ENCODE results near the gene OSBPL6.

DNA sequence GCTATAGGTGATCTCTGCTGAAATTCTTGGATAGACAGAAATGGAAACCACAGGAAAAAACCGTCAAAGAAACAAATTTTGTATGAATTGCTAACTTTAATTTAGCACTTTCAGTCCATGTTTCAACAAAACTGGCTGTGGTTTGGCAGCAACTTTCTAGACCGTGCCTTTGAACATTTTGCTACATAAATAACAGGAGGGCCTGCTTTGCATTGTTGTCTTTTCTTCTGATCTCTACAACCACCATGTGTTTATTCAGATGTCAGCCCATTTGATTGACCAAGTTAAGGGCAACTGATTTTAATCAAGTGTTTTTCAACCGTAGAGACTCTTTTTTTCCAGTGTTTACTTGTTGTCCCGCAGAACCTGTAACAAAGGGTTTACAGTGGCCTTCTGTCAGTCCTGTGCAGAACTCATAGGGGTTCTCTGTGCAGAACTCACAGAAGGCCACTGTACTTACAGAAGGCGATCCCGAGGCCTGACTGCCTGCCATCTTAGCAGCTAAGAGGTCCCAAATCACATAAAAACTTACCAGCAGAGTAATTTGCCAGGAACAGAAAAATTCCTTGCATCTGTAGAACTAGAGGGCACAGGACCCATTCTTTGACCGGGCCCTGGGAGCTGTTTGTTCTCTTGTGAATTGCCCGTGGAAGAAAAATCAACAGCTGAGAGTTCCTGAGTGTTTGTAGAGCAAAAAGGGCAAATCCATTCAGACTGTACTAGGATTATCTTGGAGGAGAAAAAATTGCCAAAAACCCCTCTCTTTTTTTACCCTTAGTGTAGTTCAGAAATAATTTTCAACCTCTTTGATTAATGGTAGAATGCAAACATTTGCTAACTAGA, 136.1 kb downstream of the OSBPL6 start:
- TF ChIP-seq, protein P1, sequence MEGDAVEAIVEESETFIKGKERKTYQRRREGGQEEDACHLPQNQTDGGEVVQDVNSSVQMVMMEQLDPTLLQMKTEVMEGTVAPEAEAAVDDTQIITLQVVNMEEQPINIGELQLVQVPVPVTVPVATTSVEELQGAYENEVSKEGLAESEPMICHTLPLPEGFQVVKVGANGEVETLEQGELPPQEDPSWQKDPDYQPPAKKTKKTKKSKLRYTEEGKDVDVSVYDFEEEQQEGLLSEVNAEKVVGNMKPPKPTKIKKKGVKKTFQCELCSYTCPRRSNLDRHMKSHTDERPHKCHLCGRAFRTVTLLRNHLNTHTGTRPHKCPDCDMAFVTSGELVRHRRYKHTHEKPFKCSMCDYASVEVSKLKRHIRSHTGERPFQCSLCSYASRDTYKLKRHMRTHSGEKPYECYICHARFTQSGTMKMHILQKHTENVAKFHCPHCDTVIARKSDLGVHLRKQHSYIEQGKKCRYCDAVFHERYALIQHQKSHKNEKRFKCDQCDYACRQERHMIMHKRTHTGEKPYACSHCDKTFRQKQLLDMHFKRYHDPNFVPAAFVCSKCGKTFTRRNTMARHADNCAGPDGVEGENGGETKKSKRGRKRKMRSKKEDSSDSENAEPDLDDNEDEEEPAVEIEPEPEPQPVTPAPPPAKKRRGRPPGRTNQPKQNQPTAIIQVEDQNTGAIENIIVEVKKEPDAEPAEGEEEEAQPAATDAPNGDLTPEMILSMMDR (IDR thresholded peaks at IDR 0.05), result no peak
- no peak for TF ChIP-seq EZH2phosphoT487 (IDR thresholded peaks at IDR 0.05)

Data from neural progenitor cell (in vitro differentiated cells).